ENCODE measurements around the gene ABCG8.

DNA sequence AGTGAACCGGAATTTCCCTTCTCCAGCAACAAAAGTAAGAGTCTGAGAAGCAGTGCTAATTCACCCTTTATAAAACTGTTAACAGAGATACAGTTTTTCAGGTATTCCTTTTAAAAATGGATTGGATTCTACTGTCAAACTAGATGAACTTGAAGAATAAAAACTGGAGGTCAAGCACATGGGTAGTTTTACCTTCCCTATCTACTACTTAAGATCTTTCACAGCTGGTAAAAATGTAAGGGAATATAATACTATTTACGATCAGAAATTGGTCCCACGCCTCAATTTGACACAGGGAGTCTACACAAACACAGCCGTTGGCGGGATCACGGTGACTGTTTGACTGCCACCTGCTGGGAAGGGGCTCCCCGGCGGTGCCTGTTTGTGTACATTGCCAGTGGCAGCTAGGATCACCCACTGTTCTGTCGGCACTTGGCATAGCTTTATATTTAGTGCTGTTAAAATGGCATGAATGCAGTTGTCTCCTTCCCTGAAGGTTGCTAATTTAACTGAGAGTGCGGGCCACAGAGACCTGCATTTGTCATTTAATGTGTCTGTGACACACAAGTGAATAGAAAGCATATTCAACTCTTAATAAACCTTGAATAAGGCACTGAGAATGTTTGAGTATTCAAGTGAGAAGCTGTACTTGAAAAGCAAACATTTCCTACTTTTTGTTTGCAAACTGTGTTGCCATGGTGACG is 59.5 kb downstream of the ABCG8 start:
- no peak for TF ChIP-seq CEBPB (IDR thresholded peaks at IDR 0.05)
- TF ChIP-seq, protein P1, sequence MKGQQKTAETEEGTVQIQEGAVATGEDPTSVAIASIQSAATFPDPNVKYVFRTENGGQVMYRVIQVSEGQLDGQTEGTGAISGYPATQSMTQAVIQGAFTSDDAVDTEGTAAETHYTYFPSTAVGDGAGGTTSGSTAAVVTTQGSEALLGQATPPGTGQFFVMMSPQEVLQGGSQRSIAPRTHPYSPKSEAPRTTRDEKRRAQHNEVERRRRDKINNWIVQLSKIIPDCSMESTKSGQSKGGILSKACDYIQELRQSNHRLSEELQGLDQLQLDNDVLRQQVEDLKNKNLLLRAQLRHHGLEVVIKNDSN (IDR thresholded peaks at IDR 0.05), result no peak
- TF ChIP-seq, protein P2, sequence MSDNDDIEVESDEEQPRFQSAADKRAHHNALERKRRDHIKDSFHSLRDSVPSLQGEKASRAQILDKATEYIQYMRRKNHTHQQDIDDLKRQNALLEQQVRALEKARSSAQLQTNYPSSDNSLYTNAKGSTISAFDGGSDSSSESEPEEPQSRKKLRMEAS (IDR thresholded peaks at IDR 0.05), result no peak

All from Ishikawa (cell line).